ENCODE results near the gene PCDHA1.

The PCDHA1 gene

DNA sequence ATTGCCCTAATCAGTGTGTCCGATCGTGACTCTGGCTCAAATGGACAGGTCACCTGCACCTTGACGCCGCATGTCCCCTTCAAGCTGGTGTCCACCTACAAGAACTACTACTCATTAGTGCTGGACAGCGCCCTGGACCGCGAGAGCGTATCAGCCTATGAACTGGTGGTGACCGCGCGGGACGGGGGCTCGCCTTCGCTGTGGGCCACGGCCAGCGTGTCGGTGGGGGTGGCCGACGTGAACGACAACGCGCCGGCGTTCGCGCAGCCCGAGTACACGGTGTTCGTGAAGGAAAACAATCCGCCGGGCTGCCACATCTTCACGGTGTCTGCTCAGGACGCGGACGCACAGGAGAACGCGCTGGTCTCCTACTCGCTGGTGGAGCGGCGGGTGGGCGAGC, 97.4 kb downstream of the PCDHA1 start:
- no peak for DNase-seq (ENCODE audit: low read depth)
- TF ChIP-seq CTCF (conservative IDR thresholded peaks at IDR 0.05; ENCODE audit: low read depth, low read length), result no peak
- no peak overlapping the region for H3K4me3 ChIP-seq (ENCODE audit: low read depth, low read length)

DNA sequence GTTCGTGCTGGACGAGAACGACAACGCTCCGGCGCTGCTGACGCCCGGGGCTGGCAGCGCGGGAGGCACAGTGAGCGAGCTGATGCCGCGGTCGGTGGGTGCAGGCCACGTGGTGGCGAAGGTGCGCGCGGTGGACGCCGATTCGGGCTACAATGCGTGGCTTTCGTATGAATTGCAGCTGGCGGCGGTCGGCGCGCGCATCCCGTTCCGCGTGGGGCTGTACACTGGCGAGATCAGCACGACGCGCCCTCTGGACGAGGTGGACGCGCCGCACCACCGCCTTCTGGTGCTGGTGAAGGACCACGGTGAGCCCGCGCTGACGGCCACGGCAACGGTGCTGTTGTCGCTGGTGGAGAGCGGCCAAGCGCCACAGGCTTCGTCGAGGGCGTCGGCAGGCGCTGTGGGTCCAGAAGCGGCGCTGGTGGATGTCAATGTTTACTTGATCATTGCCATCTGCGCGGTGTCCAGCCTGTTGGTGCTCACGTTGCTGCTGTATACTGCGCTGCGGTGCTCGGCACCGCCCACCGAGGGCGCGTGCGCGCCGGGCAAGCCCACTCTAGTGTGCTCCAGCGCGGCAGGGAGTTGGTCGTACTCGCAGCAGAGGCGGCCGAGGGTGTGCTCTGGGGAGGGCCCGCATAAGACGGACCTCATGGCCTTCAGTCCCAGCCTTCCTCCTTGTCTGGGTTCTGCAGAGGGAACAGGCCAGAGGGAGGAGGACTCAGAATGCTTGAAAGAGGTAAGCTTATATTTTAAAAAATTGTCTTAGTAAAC, 98.2 kb downstream of the PCDHA1 start:
- no peak overlapping the region for H3K4me3 ChIP-seq (ENCODE audit: low read depth, low read length)
- DNase-seq (ENCODE audit: low read depth), result no peak
- no peak for TF ChIP-seq CTCF (conservative IDR thresholded peaks at IDR 0.05; ENCODE audit: low read depth, low read length)

GRCh38 chr5:140916325-140916724, 130.4 kb downstream of the PCDHA1 start:
- no peak overlapping the region for H3K4me3 ChIP-seq (ENCODE audit: low read depth, low read length)
- no peak for TF ChIP-seq CTCF (conservative IDR thresholded peaks at IDR 0.05; ENCODE audit: low read depth, low read length)
- no peak for DNase-seq (ENCODE audit: low read depth)

- TF ChIP-seq CTCF (conservative IDR thresholded peaks at IDR 0.05; ENCODE audit: low read depth, low read length), result no peak
- H3K4me3 ChIP-seq (ENCODE audit: low read depth, low read length), result no peak overlapping the region
- no peak for DNase-seq (ENCODE audit: low read depth)
Observed at GRCh38 chr5:140923601-140924000, 137.7 kb downstream of the PCDHA1 start.

DNA sequence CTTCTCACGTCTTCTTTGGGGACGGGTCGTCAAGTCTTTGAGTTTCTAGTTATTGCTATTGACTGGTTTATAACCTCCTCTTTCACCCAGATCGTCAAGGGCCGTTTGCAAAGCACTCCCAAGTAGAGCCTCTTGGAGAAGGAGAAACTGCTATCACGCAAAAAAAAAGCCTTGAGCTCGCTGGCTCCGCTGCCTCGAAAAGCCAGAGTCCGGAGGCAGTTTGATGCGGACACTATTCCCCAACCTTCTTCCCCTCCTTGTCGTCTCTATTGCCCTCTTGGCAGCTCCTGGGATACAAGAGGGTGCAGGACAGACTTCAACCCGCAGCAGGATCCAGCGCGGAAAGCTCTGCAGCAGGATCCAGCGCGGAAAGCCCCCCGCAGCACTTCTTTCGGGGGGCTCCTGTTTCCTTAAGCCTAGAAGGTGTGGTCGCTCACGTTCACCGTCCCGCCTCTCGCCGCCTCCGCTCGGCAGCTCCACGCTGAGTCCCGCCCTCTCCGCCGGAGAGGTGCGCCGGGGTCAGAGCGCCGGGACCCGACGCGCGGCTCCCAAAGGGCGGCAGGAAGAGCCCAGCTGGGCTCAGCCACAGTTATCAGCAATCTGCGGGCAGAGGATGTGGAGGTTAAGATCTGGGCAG, 140.0 kb downstream of the PCDHA1 start, which contains the start of gene PCDHAC1:
PCDHAC1 (plus strand) TSS at position 494 of the 637 bp plus-strand sequence. CDS start 594 bp downstream, outside the sequence.
- peak within 1 kb of the TSS; percentile 32 for H3K4me3 ChIP-seq (ENCODE audit: low read depth, low read length)
- no peak for DNase-seq (ENCODE audit: low read depth)
- TF ChIP-seq CTCF (conservative IDR thresholded peaks at IDR 0.05; ENCODE audit: low read depth, low read length), result no peak

DNA sequence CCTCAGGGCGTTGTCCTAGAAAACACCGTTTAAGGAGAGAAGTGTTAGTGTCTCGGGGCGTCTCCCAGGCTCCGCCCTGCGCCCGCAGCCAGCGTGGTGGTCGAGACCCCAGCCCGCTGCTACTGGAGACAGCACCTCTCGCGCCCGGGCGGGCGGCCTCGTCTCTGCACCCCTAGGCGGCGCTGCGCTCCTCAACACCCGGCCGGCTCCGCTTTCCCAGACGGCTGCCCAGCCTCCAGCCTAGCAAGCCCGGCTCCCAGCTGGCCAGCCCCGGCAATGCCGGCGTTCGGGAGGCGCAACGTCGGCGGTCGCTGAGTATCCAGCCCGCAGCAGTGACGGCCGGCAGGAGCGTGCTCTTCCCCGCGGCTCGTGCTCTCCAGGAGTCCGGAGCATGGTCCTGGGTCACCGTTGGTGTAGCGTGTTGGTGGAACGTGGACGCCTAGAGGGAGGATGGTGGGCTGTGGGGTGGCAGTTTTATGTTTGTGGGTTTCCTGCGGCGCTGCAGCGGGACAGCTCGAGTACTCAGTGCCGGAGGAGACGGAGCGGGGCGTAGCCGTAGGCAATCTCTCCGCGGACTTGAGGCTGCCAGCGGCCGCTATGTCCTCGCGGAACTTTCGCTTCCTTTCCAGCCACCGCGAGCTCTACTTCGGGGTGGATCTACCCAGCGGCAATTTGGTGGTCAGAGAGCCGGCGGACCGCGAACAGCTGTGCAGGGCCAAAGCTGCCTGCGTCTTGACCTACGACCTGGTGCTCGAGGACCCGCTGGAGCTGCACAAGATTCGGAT, 140.7 kb downstream of the PCDHA1 start:
- peak; percentile 29 for DNase-seq (ENCODE audit: low read depth)
- H3K4me3 ChIP-seq (ENCODE audit: low read depth, low read length), result peak overlapping the region; percentile 32
- peak; percentile 33 for TF ChIP-seq CTCF (conservative IDR thresholded peaks at IDR 0.05; ENCODE audit: low read depth, low read length)

Measured in choroid plexus epithelial cell (primary cell).